ENCODE data around the gene TRPC4.

TRPC4 gene

GRCh38 chr13:37716420-37717195, 153.0 kb downstream of the TRPC4 start:
- no peaks in the 10 kb centered on the region for H3K36me3 Mint-ChIP-seq
- no peaks in the 10 kb centered on the region for H3K9me3 Mint-ChIP-seq (ENCODE audit: low read depth)
- H3K4me1 Mint-ChIP-seq (ENCODE audit: low read depth), result no peaks in the 10 kb centered on the region
- H3K27ac Mint-ChIP-seq, result no peak overlapping the region
- no peak overlapping the region for H3K4me3 Mint-ChIP-seq
- H3K27me3 Mint-ChIP-seq, result peaks cover 2% of the 10 kb centered on the region

GRCh38 chr13:37715606-37716015, 154.0 kb downstream of the TRPC4 start:
- H3K27me3 Mint-ChIP-seq, result peaks cover 2% of the 10 kb centered on the region
- no peak overlapping the region for H3K4me3 Mint-ChIP-seq
- H3K4me1 Mint-ChIP-seq (ENCODE audit: low read depth), result no peaks in the 10 kb centered on the region
- H3K36me3 Mint-ChIP-seq, result no peaks in the 10 kb centered on the region
- H3K27ac Mint-ChIP-seq, result no peak overlapping the region
- no peaks in the 10 kb centered on the region for H3K9me3 Mint-ChIP-seq (ENCODE audit: low read depth)

- no peak overlapping the region for H3K27ac Mint-ChIP-seq
- H3K9me3 Mint-ChIP-seq (ENCODE audit: low read depth), result peaks cover 12% of the 10 kb centered on the region
- no peaks in the 10 kb centered on the region for H3K4me1 Mint-ChIP-seq (ENCODE audit: low read depth)
- no peaks in the 10 kb centered on the region for H3K27me3 Mint-ChIP-seq
- H3K4me3 Mint-ChIP-seq, result no peak overlapping the region
- no peaks in the 10 kb centered on the region for H3K36me3 Mint-ChIP-seq
Measured at GRCh38 chr13:37709318-37709717, 160.3 kb downstream of the TRPC4 start.

- Mint-ChIP-seq H3K36me3 (no peaks in the 10 kb centered on the region), H3K4me1 (ENCODE audit: low read depth) (no peaks in the 10 kb centered on the region), H3K9me3 (ENCODE audit: low read depth) (peaks cover 12% of the 10 kb centered on the region), H3K27me3 (no peaks in the 10 kb centered on the region), H3K27ac (no peak overlapping the region), H3K4me3 (no peak overlapping the region)
Measured at GRCh38 chr13:37707739-37708500, 161.7 kb downstream of the TRPC4 start.

GRCh38 chr13:37706041-37706440, 163.5 kb downstream of the TRPC4 start:
- no peaks in the 10 kb centered on the region for H3K27me3 Mint-ChIP-seq
- no peaks in the 10 kb centered on the region for H3K4me1 Mint-ChIP-seq (ENCODE audit: low read depth)
- peaks cover 12% of the 10 kb centered on the region for H3K9me3 Mint-ChIP-seq (ENCODE audit: low read depth)
- H3K36me3 Mint-ChIP-seq, result no peaks in the 10 kb centered on the region
- H3K4me3 Mint-ChIP-seq, result no peak overlapping the region
- no peak overlapping the region for H3K27ac Mint-ChIP-seq

GRCh38 chr13:37701972-37702371, 167.6 kb downstream of the TRPC4 start:
- Mint-ChIP-seq H3K36me3 (no peaks in the 10 kb centered on the region), H3K9me3 (ENCODE audit: low read depth) (peaks cover 12% of the 10 kb centered on the region), H3K4me3 (no peak overlapping the region), H3K27me3 (no peaks in the 10 kb centered on the region), H3K27ac (no peak overlapping the region), H3K4me1 (ENCODE audit: low read depth) (no peaks in the 10 kb centered on the region)

- Mint-ChIP-seq H3K27ac (no peak overlapping the region), H3K9me3 (ENCODE audit: low read depth) (peaks cover 12% of the 10 kb centered on the region), H3K27me3 (no peaks in the 10 kb centered on the region), H3K4me3 (no peak overlapping the region), H3K4me1 (ENCODE audit: low read depth) (no peaks in the 10 kb centered on the region), H3K36me3 (no peaks in the 10 kb centered on the region)
Measured at GRCh38 chr13:37701306-37701705, 168.3 kb downstream of the TRPC4 start.

GRCh38 chr13:37700887-37701286, 168.7 kb downstream of the TRPC4 start:
- H3K4me3 Mint-ChIP-seq, result no peak overlapping the region
- H3K27me3 Mint-ChIP-seq, result no peaks in the 10 kb centered on the region
- no peaks in the 10 kb centered on the region for H3K4me1 Mint-ChIP-seq (ENCODE audit: low read depth)
- peaks cover 10% of the 10 kb centered on the region for H3K9me3 Mint-ChIP-seq (ENCODE audit: low read depth)
- no peaks in the 10 kb centered on the region for H3K36me3 Mint-ChIP-seq
- H3K27ac Mint-ChIP-seq, result no peak overlapping the region

GRCh38 chr13:37695200-37695599, 174.4 kb downstream of the TRPC4 start:
- no peaks in the 10 kb centered on the region for H3K4me1 Mint-ChIP-seq (ENCODE audit: low read depth)
- no peak overlapping the region for H3K27ac Mint-ChIP-seq
- H3K9me3 Mint-ChIP-seq (ENCODE audit: low read depth), result no peaks in the 10 kb centered on the region
- no peak overlapping the region for H3K4me3 Mint-ChIP-seq
- no peaks in the 10 kb centered on the region for H3K36me3 Mint-ChIP-seq
- H3K27me3 Mint-ChIP-seq, result no peaks in the 10 kb centered on the region

GRCh38 chr13:37690361-37690760, 179.2 kb downstream of the TRPC4 start:
- Mint-ChIP-seq H3K9me3 (ENCODE audit: low read depth) (no peaks in the 10 kb centered on the region), H3K4me1 (ENCODE audit: low read depth) (no peaks in the 10 kb centered on the region), H3K27me3 (no peaks in the 10 kb centered on the region), H3K27ac (no peak overlapping the region), H3K4me3 (no peak overlapping the region), H3K36me3 (no peaks in the 10 kb centered on the region)

- Mint-ChIP-seq H3K27ac (no peak overlapping the region), H3K9me3 (ENCODE audit: low read depth) (no peaks in the 10 kb centered on the region), H3K4me3 (no peak overlapping the region), H3K27me3 (no peaks in the 10 kb centered on the region), H3K36me3 (no peaks in the 10 kb centered on the region), H3K4me1 (ENCODE audit: low read depth) (no peaks in the 10 kb centered on the region)
Measured at GRCh38 chr13:37686501-37686900, 183.1 kb downstream of the TRPC4 start.

- H3K36me3 Mint-ChIP-seq, result no peaks in the 10 kb centered on the region
- no peaks in the 10 kb centered on the region for H3K4me1 Mint-ChIP-seq (ENCODE audit: low read depth)
- no peaks in the 10 kb centered on the region for H3K9me3 Mint-ChIP-seq (ENCODE audit: low read depth)
- H3K4me3 Mint-ChIP-seq, result no peak overlapping the region
- no peaks in the 10 kb centered on the region for H3K27me3 Mint-ChIP-seq
- no peak overlapping the region for H3K27ac Mint-ChIP-seq
Measured at GRCh38 chr13:37685206-37685605, 184.4 kb downstream of the TRPC4 start.

GRCh38 chr13:37682496-37682895, 187.1 kb downstream of the TRPC4 start:
- H3K27me3 Mint-ChIP-seq, result no peaks in the 10 kb centered on the region

GRCh38 chr13:37681281-37682032, 188.1 kb downstream of the TRPC4 start:
- peaks cover 3% of the 10 kb centered on the region for H3K9me3 Mint-ChIP-seq (ENCODE audit: low read depth)
- H3K4me1 Mint-ChIP-seq (ENCODE audit: low read depth), result no peaks in the 10 kb centered on the region
- H3K36me3 Mint-ChIP-seq, result no peaks in the 10 kb centered on the region
- no peak overlapping the region for H3K4me3 Mint-ChIP-seq
- H3K27ac Mint-ChIP-seq, result no peak overlapping the region
- no peaks in the 10 kb centered on the region for H3K27me3 Mint-ChIP-seq

More at GRCh38 chr13:37682496-37682895, 187.1 kb downstream of the TRPC4 start:
- Mint-ChIP-seq H3K9me3 (ENCODE audit: low read depth) (peaks cover 3% of the 10 kb centered on the region), H3K27ac (no peak overlapping the region), H3K4me1 (ENCODE audit: low read depth) (no peaks in the 10 kb centered on the region), H3K36me3 (no peaks in the 10 kb centered on the region), H3K4me3 (no peak overlapping the region)

GRCh38 chr13:37680137-37680536, 189.4 kb downstream of the TRPC4 start:
- Mint-ChIP-seq H3K4me3 (no peak overlapping the region), H3K27me3 (no peaks in the 10 kb centered on the region), H3K36me3 (no peaks in the 10 kb centered on the region), H3K9me3 (ENCODE audit: low read depth) (peaks cover 3% of the 10 kb centered on the region), H3K4me1 (ENCODE audit: low read depth) (no peaks in the 10 kb centered on the region), H3K27ac (no peak overlapping the region)
